ENCODE measurements around the gene ZNF644. TPM values are rescaled to one million over a fixed set of nuclear protein-coding genes. Genes with fewer than 3 reads are reported as not detected.
A peak's percentile ranks its signal among the peaks of the same experiment; 100 is the strongest.

Gene ZNF644
- total and polyA plus RNA-seq, 2 donors (not counting 1 experiment from before 2014, with no cell fraction given), result 9.6 to 124 TPM

GRCh38 chr1:91004145-91004544 lies 17.7 kb downstream of the ZNF644 start:
- ATAC-seq (ENCODE audit: low read depth) (no peak), DNase-seq (no peak)
- Histone ChIP-seq H3K27me3 (replicated peaks in 1 of 4; ENCODE audit: control extremely low read depth in 1 of 4, control insufficient read depth in 3 of 4, insufficient read depth in 4 of 4, low read length in 3 of 4) (no peaks in the 10 kb centered on the region), H3K36me3 (replicated peaks in 1 of 2; ENCODE audit: control extremely low read depth in 1 of 2, control insufficient read depth in 1 of 2, extremely low read depth in 1 of 2, insufficient read depth in 2 of 2, low read length in 1 of 2) (peaks cover 0 to 3% of the 10 kb centered on the region in 2 experiments), H3K4me1 (ENCODE audit: control insufficient read depth in 2 of 2, insufficient read depth in 2 of 2, low read length in 2 of 2) (peaks cover 0 to 23% of the 10 kb centered on the region in 2 donors), H2AFZ (ENCODE audit: insufficient read depth, low read depth, low read length, poor library complexity, severe bottlenecking) (no peak overlapping the region), H3K79me2 (ENCODE audit: control insufficient read depth, insufficient read depth, low read length) (peaks cover 72% of the 10 kb centered on the region), H3K9ac (ENCODE audit: low read length) (no peak overlapping the region), H3K9me3 (ENCODE audit: control extremely low read depth in 1 of 3, control insufficient read depth in 2 of 3, insufficient read depth in 1 of 3, low read length in 2 of 3) (peaks cover 0 to 10% (median 3%) of the 10 kb centered on the region in 3 donors), H3K27ac (ENCODE audit: low read length in 2 of 2) (no peak overlapping the region), H3K4me3 (ENCODE audit: control extremely low read depth in 1 of 5, extremely low read depth in 1 of 5, insufficient read depth in 1 of 5, low read depth in 2 of 5, low read length in 4 of 5) (no peak overlapping the region), H3K4me2 (replicated peaks; ENCODE audit: low read depth, low read length, poor library complexity, severe bottlenecking) (no peak overlapping the region), H4K20me1 (ENCODE audit: control insufficient read depth, insufficient read depth, low read length, poor library complexity, severe bottlenecking) (peaks cover 57% of the 10 kb centered on the region)
- no peak overlapping the region for H3K27ac Mint-ChIP-seq
- no peaks in the 10 kb centered on the region for H3K27me3 Mint-ChIP-seq
- intact Hi-C loops (cut with micrococcal nuclease), result loop anchor here (10.0 kb wide), 1 partner anchor 51 kb away; no protein-coding TSS in a partner anchor
- H3K4me1 Mint-ChIP-seq, result peaks cover 78% of the 10 kb centered on the region
- no peaks in the 10 kb centered on the region for H3K9me3 Mint-ChIP-seq (ENCODE audit: insufficient read depth)
- ChIA-PET CTCF (no interaction called here), POLR2A (no interaction called here)
- WGBS (ENCODE audit: insufficient coverage), result no CpG with 5 or more reads among the region's 2 CpGs
- H3K4me3 Mint-ChIP-seq, result no peak overlapping the region
- TF ChIP-seq, protein P1, sequence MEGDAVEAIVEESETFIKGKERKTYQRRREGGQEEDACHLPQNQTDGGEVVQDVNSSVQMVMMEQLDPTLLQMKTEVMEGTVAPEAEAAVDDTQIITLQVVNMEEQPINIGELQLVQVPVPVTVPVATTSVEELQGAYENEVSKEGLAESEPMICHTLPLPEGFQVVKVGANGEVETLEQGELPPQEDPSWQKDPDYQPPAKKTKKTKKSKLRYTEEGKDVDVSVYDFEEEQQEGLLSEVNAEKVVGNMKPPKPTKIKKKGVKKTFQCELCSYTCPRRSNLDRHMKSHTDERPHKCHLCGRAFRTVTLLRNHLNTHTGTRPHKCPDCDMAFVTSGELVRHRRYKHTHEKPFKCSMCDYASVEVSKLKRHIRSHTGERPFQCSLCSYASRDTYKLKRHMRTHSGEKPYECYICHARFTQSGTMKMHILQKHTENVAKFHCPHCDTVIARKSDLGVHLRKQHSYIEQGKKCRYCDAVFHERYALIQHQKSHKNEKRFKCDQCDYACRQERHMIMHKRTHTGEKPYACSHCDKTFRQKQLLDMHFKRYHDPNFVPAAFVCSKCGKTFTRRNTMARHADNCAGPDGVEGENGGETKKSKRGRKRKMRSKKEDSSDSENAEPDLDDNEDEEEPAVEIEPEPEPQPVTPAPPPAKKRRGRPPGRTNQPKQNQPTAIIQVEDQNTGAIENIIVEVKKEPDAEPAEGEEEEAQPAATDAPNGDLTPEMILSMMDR (IDR thresholded peaks at IDR 0.05), result no peak
- no peak for TF ChIP-seq EZH2 (IDR thresholded peaks at IDR 0.05; ENCODE audit: borderline replicate concordance, insufficient read depth, low read depth, low read length, poor library complexity, severe bottlenecking)

- ChIA-PET POLR2A (no interaction called here), CTCF (interaction anchor here (1.6 kb wide), 1 partner anchor 22 kb away, joined by 6 read pairs; no protein-coding TSS in a partner anchor)
- no peak for TF ChIP-seq EZH2 (IDR thresholded peaks at IDR 0.05; ENCODE audit: borderline replicate concordance, insufficient read depth, low read depth, low read length, poor library complexity, severe bottlenecking)
- TF ChIP-seq, protein P1 (IDR thresholded peaks at IDR 0.05), result no peak
- H3K9me3 ChIP-seq (ENCODE audit: control extremely low read depth in 1 of 3, control insufficient read depth in 2 of 3, insufficient read depth in 1 of 3, low read length in 2 of 3), result peaks cover 0 to 19% (median 4%) of the 10 kb centered on the region in 3 donors
- H3K27ac ChIP-seq (ENCODE audit: low read length in 2 of 2), result no peak overlapping the region
- no peaks in the 10 kb centered on the region for H3K27me3 ChIP-seq (replicated peaks in 1 of 4; ENCODE audit: control extremely low read depth in 1 of 4, control insufficient read depth in 3 of 4, insufficient read depth in 4 of 4, low read length in 3 of 4)
- no peak for DNase-seq
- peaks cover 3% of the 10 kb centered on the region for H3K9me3 Mint-ChIP-seq (ENCODE audit: insufficient read depth)
- peaks cover 20 to 31% of the 10 kb centered on the region in 2 donors for H3K4me1 ChIP-seq (ENCODE audit: control insufficient read depth in 2 of 2, insufficient read depth in 2 of 2, low read length in 2 of 2)
- H3K4me1 Mint-ChIP-seq, result peaks cover 74% of the 10 kb centered on the region
- peak overlapping the region; percentile 23 for H3K4me3 Mint-ChIP-seq
- no CpG with 5 or more reads among the region's 2 CpGs for WGBS (ENCODE audit: insufficient coverage)
- no peak overlapping the region for H3K4me3 ChIP-seq (ENCODE audit: control extremely low read depth in 1 of 5, extremely low read depth in 1 of 5, insufficient read depth in 1 of 5, low read depth in 2 of 5, low read length in 4 of 5)
- no peak overlapping the region for H3K9ac ChIP-seq (ENCODE audit: low read length)
- no peak for ATAC-seq (ENCODE audit: low read depth)
- intact Hi-C loops (cut with micrococcal nuclease), result no loop called here
- H3K27me3 Mint-ChIP-seq, result no peaks in the 10 kb centered on the region
- H2AFZ ChIP-seq (ENCODE audit: insufficient read depth, low read depth, low read length, poor library complexity, severe bottlenecking), result no peak overlapping the region
- H3K27ac Mint-ChIP-seq, result no peak overlapping the region
- H3K36me3 ChIP-seq (replicated peaks in 1 of 2; ENCODE audit: control extremely low read depth in 1 of 2, control insufficient read depth in 1 of 2, extremely low read depth in 1 of 2, insufficient read depth in 2 of 2, low read length in 1 of 2), result peaks cover 0 to 5% of the 10 kb centered on the region in 2 experiments
- H3K79me2 ChIP-seq (ENCODE audit: control insufficient read depth, insufficient read depth, low read length), result peaks cover 80% of the 10 kb centered on the region
- no peak overlapping the region for H3K4me2 ChIP-seq (replicated peaks; ENCODE audit: low read depth, low read length, poor library complexity, severe bottlenecking)
- H4K20me1 ChIP-seq (ENCODE audit: control insufficient read depth, insufficient read depth, low read length, poor library complexity, severe bottlenecking), result peaks cover 67% of the 10 kb centered on the region
Measured at GRCh38 chr1:90996742-90997413, 25.0 kb downstream of the ZNF644 start.
